ENCODE measurements around the gene SLC38A3. TPM values are rescaled to one million over a fixed set of nuclear protein-coding genes. Genes with fewer than 3 reads are reported as not detected.

SLC38A3 gene
- total and polyA plus RNA-seq, 2 of the 8 experiments (the other 6 are each of a cell fraction or from before 2014, with no cell fraction given) = 1.2 to 3.7 TPM

DNA sequence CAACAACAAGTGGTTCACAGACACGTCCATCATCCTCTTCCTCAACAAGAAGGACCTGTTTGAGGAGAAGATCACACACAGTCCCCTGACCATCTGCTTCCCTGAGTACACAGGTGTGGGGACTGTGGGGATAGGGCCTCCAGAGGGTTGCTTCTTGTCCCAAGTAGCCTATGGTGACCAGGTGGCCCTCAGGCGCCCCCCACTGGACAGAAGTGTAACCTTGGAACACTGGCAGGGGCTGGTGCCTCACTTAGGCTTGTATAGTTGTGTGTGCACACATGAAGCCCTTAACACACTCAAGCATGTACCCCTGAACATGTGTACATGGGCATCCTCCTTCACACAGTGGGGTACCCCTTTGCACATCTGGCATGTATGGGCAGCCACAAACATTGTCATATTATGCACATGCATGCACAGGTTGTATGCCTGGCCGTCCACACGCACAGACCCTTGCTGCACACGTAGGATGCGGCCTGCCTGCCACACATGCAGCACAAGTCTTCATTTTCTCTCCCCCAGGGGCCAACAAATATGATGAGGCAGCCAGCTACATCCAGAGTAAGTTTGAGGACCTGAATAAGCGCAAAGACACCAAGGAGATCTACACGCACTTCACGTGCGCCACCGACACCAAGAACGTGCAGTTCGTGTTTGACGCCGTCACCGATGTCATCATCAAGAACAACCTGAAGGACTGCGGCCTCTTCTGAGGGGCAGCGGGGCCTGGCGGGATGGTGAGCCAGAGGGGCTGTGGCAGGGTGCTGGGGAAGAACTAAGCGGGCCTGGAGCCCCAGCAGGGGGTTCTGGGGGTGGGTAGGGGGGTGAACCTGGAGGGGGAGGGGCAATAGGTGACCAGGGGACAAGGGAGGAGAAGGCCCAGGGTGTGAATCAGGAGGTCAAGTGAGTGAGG lies 52.2 kb downstream of the SLC38A3 start (continued):
- TF ChIP-seq, protein P1, sequence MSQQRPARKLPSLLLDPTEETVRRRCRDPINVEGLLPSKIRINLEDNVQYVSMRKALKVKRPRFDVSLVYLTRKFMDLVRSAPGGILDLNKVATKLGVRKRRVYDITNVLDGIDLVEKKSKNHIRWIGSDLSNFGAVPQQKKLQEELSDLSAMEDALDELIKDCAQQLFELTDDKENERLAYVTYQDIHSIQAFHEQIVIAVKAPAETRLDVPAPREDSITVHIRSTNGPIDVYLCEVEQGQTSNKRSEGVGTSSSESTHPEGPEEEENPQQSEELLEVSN (IDR thresholded peaks at IDR 0.05) = no peak
- TF ChIP-seq EGR1 (IDR thresholded peaks at IDR 0.05; ENCODE audit: borderline replicate concordance, low read depth, low read length) (no peak), KDM1A (IDR thresholded peaks at IDR 0.05; ENCODE audit: borderline replicate concordance, low read length) (no peak), SP4 (IDR thresholded peaks at IDR 0.05; ENCODE audit: low read length) (no peak), CEBPB (IDR thresholded peaks at IDR 0.05; ENCODE audit: low read depth, low read length) (no peak), HDAC6 (IDR thresholded peaks at IDR 0.05; ENCODE audit: low read depth, low read length) (no peak)
- TF ChIP-seq, protein P2, sequence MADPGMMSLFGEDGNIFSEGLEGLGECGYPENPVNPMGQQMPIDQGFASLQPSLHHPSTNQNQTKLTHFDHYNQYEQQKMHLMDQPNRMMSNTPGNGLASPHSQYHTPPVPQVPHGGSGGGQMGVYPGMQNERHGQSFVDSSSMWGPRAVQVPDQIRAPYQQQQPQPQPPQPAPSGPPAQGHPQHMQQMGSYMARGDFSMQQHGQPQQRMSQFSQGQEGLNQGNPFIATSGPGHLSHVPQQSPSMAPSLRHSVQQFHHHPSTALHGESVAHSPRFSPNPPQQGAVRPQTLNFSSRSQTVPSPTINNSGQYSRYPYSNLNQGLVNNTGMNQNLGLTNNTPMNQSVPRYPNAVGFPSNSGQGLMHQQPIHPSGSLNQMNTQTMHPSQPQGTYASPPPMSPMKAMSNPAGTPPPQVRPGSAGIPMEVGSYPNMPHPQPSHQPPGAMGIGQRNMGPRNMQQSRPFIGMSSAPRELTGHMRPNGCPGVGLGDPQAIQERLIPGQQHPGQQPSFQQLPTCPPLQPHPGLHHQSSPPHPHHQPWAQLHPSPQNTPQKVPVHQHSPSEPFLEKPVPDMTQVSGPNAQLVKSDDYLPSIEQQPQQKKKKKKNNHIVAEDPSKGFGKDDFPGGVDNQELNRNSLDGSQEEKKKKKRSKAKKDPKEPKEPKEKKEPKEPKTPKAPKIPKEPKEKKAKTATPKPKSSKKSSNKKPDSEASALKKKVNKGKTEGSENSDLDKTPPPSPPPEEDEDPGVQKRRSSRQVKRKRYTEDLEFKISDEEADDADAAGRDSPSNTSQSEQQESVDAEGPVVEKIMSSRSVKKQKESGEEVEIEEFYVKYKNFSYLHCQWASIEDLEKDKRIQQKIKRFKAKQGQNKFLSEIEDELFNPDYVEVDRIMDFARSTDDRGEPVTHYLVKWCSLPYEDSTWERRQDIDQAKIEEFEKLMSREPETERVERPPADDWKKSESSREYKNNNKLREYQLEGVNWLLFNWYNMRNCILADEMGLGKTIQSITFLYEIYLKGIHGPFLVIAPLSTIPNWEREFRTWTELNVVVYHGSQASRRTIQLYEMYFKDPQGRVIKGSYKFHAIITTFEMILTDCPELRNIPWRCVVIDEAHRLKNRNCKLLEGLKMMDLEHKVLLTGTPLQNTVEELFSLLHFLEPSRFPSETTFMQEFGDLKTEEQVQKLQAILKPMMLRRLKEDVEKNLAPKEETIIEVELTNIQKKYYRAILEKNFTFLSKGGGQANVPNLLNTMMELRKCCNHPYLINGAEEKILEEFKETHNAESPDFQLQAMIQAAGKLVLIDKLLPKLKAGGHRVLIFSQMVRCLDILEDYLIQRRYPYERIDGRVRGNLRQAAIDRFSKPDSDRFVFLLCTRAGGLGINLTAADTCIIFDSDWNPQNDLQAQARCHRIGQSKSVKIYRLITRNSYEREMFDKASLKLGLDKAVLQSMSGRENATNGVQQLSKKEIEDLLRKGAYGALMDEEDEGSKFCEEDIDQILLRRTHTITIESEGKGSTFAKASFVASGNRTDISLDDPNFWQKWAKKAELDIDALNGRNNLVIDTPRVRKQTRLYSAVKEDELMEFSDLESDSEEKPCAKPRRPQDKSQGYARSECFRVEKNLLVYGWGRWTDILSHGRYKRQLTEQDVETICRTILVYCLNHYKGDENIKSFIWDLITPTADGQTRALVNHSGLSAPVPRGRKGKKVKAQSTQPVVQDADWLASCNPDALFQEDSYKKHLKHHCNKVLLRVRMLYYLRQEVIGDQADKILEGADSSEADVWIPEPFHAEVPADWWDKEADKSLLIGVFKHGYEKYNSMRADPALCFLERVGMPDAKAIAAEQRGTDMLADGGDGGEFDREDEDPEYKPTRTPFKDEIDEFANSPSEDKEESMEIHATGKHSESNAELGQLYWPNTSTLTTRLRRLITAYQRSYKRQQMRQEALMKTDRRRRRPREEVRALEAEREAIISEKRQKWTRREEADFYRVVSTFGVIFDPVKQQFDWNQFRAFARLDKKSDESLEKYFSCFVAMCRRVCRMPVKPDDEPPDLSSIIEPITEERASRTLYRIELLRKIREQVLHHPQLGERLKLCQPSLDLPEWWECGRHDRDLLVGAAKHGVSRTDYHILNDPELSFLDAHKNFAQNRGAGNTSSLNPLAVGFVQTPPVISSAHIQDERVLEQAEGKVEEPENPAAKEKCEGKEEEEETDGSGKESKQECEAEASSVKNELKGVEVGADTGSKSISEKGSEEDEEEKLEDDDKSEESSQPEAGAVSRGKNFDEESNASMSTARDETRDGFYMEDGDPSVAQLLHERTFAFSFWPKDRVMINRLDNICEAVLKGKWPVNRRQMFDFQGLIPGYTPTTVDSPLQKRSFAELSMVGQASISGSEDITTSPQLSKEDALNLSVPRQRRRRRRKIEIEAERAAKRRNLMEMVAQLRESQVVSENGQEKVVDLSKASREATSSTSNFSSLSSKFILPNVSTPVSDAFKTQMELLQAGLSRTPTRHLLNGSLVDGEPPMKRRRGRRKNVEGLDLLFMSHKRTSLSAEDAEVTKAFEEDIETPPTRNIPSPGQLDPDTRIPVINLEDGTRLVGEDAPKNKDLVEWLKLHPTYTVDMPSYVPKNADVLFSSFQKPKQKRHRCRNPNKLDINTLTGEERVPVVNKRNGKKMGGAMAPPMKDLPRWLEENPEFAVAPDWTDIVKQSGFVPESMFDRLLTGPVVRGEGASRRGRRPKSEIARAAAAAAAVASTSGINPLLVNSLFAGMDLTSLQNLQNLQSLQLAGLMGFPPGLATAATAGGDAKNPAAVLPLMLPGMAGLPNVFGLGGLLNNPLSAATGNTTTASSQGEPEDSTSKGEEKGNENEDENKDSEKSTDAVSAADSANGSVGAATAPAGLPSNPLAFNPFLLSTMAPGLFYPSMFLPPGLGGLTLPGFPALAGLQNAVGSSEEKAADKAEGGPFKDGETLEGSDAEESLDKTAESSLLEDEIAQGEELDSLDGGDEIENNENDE (IDR thresholded peaks at IDR 0.05; ENCODE audit: insufficient replicate concordance, low read length) = no peak
- TF ChIP-seq, protein P3, sequence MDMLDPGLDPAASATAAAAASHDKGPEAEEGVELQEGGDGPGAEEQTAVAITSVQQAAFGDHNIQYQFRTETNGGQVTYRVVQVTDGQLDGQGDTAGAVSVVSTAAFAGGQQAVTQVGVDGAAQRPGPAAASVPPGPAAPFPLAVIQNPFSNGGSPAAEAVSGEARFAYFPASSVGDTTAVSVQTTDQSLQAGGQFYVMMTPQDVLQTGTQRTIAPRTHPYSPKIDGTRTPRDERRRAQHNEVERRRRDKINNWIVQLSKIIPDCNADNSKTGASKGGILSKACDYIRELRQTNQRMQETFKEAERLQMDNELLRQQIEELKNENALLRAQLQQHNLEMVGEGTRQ (IDR thresholded peaks at IDR 0.05; ENCODE audit: low read length) = no peak

Measured in H1 (cell line).